GM18868 (cell line): ENCODE data around the gene ADK.
"Not testable (repeated sequence)": the region's sequence is repeated elsewhere in the genome, so short reads cannot be mapped to it uniquely, and the experiment has no call there.

Experiments
- ATAC-seq: cut with Tn5 transposase; IDR thresholded peaks from one replicate; pipeline ENCODE4 v1.9.1; 2021; ENCODE audit warnings: mild to moderate bottlenecking, moderate library complexity; ENCODE audit not compliant: unreplicated experiment

Gene ADK

GRCh38 chr10:74178042-74178791, 27.2 kb downstream of the ADK start:
- no peak for ATAC-seq

GRCh38 chr10:74179111-74179710, 28.2 kb downstream of the ADK start:
- ATAC-seq: no peak

- ATAC-seq: no peak
These were observed 35.7 kb downstream of the ADK start for GRCh38 chr10:74186678-74187077.

GRCh38 chr10:74187237-74187636, 36.2 kb downstream of the ADK start:
- ATAC-seq: no peak

GRCh38 chr10:74188617-74189016, 37.6 kb downstream of the ADK start:
- not testable (repeated sequence) for ATAC-seq

- peak; percentile 84 for ATAC-seq
These were observed 39.0 kb downstream of the ADK start for GRCh38 chr10:74189999-74190421.

- no peak for ATAC-seq
These were observed 39.5 kb downstream of the ADK start for GRCh38 chr10:74190494-74190893.

- ATAC-seq: no peak
These were observed 43.5 kb downstream of the ADK start for GRCh38 chr10:74194545-74194944.

- ATAC-seq: no peak
These were observed 44.0 kb downstream of the ADK start for GRCh38 chr10:74194999-74195398.

GRCh38 chr10:74199315-74199714, 48.3 kb downstream of the ADK start:
- ATAC-seq: no peak

GRCh38 chr10:74202356-74202755, 51.3 kb downstream of the ADK start:
- no peak for ATAC-seq

- ATAC-seq: no peak
These were observed 55.7 kb downstream of the ADK start for GRCh38 chr10:74206746-74207145.

- ATAC-seq: no peak
These were observed 56.9 kb downstream of the ADK start for GRCh38 chr10:74207691-74208480.

- ATAC-seq: no peak
These were observed 58.0 kb downstream of the ADK start for GRCh38 chr10:74208997-74209396.

GRCh38 chr10:74213019-74213418, 62.0 kb downstream of the ADK start:
- no peak for ATAC-seq

- ATAC-seq: no peak
These were observed 62.6 kb downstream of the ADK start for GRCh38 chr10:74213571-74214162.

GRCh38 chr10:74217110-74217509, 66.1 kb downstream of the ADK start:
- not testable (repeated sequence) for ATAC-seq

GRCh38 chr10:74222467-74222866, 71.4 kb downstream of the ADK start:
- not testable (repeated sequence) for ATAC-seq

GRCh38 chr10:74223755-74224529, 72.9 kb downstream of the ADK start:
- ATAC-seq: no peak

- ATAC-seq: no peak
These were observed 76.8 kb downstream of the ADK start for GRCh38 chr10:74227697-74228424.
